ENCODE results near the gene C20orf144. TPM values are rescaled to one million over a fixed set of nuclear protein-coding genes. Genes with fewer than 3 reads are reported as not detected.

Gene C20orf144
- total and polyA plus RNA-seq, 9 of the 15 experiments (the other 6 are each of a cell fraction or from before 2014, with no cell fraction given), result 0.04 to 0.23 (median 0.11) TPM; not detected in 2

GRCh38 chr20:33704197-33704924, 42.2 kb downstream of the C20orf144 start:
- Histone ChIP-seq H3K4me1 (replicated peaks in 1 of 2; ENCODE audit: control insufficient read depth in 2 of 2, insufficient read depth in 2 of 2, low read length in 2 of 2) (peaks cover 4 to 6% of the 10 kb centered on the region in 2 experiments; a peak in 4 of 5 replicates), H3K9me3 (replicated peaks; ENCODE audit: control insufficient read depth, insufficient read depth, low read depth, low read length) (no peaks in the 10 kb centered on the region), H4K20me1 (replicated peaks; ENCODE audit: control insufficient read depth, insufficient read depth, low read length) (no peaks in the 10 kb centered on the region), H3K27ac (ENCODE audit: extremely low read depth, low read depth, low read length) (no peak overlapping the region), H3K9me1 (ENCODE audit: control insufficient read depth, insufficient read depth, low read length) (peaks cover 4% of the 10 kb centered on the region), H3K27me3 (ENCODE audit: control insufficient read depth in 2 of 2, insufficient read depth in 2 of 2, low read length in 2 of 2) (no peaks in the 10 kb centered on the region; a peak in 1 of 5 replicates), H3K4me3 (no peak overlapping the region), H3K36me3 (ENCODE audit: control insufficient read depth, insufficient read depth, low read length) (peaks cover 13% of the 10 kb centered on the region; the same call in 2 of the 3 replicates), H3K9ac (ENCODE audit: insufficient read depth in 1 of 2, low read depth in 2 of 2, low read length in 2 of 2) (no peak overlapping the region), H2AFZ (ENCODE audit: low read depth, low read length) (no peak overlapping the region), H3K4me2 (ENCODE audit: insufficient read depth, low read length) (no peak overlapping the region), H3K79me2 (ENCODE audit: control insufficient read depth, insufficient read depth, low read length) (no peaks in the 10 kb centered on the region)
- intact Hi-C loops (cut with micrococcal nuclease) (no loop called here), in situ Hi-C loops (cut with MboI) (no loop called here)
- no peak for ATAC-seq
- DNase-seq (ENCODE audit: extremely low read depth in 1 of 4, low spot score in 3 of 4), result no peak
- FAIRE-seq, result no peak
- WGBS (ENCODE audit: insufficient coverage, low coverage, missing lambda C conversion rate), result 81% methylated on average over 11 of the region's 11 CpGs
- TF ChIP-seq ZBTB49 (CRISPR knock-in tag; IDR thresholded peaks at IDR 0.05; ENCODE audit: borderline replicate concordance), result no peak
- TF ChIP-seq ZBTB43 (CRISPR knock-in tag; IDR thresholded peaks at IDR 0.05), result no peak
- ChIA-PET POLR2A (interaction anchor here (0.8 to 1.3 kb wide), 3 partner anchors 9 to 31 kb away, joined by 3 to 4 read pairs (median 3); partner anchors contain the start of gene PXMP4), CTCF (ENCODE audit: low intra/inter-chr PET ratio) (no interaction called here)
- no TSS peak for BruUV-seq (replicated peaks)

Data from K562 (cell line).